Ramos (cell line): Measurements from ENCODE around the gene MAN1C1.

ENCODE experiments used
- in situ Hi-C: fragments of 300-500 bp; cut with MboI; formaldehyde crosslinking; loops from one replicate; pipeline ENCODE4 v1.14.3; 2022; ENCODE audit warnings: low sequenced_read_pairs; ENCODE audit not compliant: unreplicated experiment

MAN1C1 gene

DNA sequence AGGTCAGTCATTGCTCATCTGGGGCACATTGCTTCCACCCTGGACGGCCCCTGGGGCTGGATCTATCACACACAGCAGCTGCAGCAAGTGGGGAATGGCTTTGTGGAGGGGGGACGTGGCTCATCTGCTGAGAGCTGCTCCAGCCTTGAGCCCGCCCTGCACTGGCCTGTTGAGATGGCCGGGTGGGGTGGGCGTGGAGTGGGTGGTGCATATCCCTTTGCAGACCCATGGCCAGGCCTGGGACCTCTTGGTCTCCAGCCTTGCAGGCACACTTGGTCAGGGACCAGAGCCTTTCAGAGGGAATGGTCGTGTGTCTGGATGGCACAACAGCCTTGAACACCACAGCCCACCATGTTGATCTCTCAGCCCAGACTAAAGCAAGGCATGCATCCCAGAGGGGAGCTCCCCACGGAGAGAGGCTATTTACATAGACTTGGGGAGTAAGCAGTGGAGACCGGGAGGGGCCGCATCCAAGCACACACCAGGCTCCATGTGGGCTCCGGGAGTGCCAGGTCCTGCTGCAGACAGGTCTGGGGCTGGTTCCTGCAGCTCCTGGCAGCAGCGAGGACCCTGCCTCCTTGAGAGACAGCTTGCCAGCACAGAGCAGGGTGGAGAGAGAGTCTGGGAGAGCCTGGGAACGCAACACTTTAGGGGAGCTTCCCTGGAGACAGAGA is 130.6 kb downstream of the MAN1C1 start:
- in situ Hi-C loops: no loop called here

- in situ Hi-C loops: no loop called here
These were observed 132.1 kb downstream of the MAN1C1 start for GRCh38 chr1:25748531-25749205.

GRCh38 chr1:25750923-25751605 is 134.5 kb downstream of the MAN1C1 start:
- in situ Hi-C loops: no loop called here

GRCh38 chr1:25754470-25755181 is 138.0 kb downstream of the MAN1C1 start:
- in situ Hi-C loops: no loop called here

DNA sequence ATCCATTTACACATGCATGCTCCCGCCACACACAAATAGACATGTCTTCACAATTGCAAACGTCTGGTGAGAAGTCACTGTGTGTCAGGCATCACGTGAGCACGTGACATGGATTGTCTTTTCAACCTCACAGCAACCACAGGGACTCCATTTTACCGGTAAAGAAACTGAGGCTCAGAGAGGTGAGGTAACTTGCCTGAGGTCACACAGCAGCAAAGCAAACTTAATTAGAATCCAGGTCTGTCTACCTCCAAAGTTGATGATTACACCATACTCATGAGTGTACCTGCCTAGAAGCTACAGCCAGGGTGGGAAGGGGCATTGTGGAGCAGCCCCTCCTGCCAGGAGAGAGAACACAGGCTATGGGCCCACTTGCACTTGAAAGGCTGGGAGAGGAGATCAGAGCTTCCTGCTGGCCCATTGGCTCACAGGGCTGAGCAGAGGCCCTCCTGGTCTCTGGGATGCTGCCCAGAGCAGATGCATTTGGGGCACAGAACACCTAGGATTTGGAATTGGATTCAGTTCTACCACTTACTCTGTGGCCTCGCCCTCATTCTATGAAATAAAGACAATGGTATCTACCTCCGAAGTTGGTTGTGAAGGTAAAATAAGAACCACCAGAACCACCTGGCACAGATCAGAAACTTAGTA is 139.0 kb downstream of the MAN1C1 start:
- in situ Hi-C loops: no loop called here

GRCh38 chr1:25756215-25756614 is 139.6 kb downstream of the MAN1C1 start:
- in situ Hi-C loops: no loop called here

DNA sequence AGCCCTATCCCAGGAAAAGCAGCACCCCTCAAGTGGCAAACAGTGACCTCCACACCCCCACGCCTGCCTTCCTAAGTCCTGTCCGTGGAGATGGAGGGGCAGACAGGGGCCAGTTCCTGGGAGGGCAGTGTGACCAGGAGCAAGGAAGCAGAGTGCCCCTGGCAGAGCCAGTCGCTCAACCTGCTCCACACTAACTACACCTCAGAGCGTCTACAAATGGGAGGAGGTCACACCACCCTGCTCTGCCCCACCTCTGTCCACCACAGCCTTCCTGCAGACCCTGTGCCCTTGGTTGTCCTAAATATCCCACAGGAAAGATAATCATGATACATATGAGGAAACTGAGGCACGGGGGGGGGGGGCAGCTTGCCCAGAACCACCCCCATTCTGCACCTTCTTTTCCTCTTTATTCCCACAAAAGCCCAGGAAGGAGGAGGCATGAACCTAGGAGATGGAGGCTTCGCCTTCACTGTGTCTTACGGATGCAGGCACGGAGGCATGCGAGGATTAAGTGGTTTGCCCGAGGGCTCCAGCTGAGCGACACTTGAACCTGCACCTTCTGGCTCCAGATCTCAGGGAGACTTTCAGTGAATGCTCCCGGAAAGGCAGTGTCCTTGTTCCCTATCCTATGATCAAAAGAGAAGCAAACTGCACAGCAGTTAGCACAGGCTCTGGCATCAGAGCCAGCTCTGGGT is 140.7 kb downstream of the MAN1C1 start:
- in situ Hi-C loops: no loop called here

DNA sequence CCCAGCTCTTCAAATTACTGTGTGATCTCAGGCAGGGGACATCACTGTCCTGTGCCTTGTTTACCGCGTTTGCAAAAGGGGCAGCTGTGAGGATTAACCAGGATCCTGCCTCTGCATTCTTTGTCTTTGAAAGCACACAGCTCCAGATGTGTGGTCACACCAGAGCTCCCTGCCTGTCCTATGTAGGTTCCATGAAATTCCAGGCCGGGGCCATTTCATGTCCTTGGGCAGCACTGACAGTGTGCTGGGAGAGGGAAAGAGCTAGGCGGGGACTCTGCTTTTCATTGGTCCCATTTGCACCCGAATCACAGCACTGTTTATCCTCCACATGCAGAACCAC is 141.2 kb downstream of the MAN1C1 start:
- in situ Hi-C loops: no loop called here

DNA sequence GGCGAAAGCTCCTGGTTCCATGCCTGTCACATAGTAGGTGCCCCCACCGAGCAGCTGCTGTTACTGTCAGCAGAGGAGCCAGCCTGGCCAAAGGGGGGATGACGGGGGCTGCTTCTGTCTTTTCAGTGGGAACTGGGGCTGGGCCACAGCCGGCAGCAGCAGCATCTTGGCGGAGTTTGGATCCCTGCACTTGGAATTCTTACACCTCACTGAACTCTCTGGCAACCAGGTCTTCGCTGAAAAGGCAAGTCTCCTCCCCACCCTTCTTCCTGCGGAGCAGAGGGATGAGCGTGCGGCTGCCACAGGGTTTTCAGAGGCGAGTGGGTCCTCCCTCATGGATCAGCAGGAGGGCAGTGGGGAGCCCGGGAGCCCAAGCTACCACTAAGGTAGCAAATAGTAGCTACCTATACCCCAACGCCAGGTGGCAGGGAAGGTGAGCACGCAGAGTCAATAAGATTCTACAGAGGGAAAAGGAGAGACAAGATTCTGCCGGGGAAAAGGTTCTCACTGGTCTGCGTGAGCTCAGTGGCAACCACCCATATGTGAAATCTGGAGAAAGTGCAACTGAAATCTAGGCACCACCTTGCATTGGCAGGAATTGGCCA is 142.0 kb downstream of the MAN1C1 start:
- in situ Hi-C loops: no loop called here

GRCh38 chr1:25760122-25760719 is 143.6 kb downstream of the MAN1C1 start:
- in situ Hi-C loops: no loop called here

DNA sequence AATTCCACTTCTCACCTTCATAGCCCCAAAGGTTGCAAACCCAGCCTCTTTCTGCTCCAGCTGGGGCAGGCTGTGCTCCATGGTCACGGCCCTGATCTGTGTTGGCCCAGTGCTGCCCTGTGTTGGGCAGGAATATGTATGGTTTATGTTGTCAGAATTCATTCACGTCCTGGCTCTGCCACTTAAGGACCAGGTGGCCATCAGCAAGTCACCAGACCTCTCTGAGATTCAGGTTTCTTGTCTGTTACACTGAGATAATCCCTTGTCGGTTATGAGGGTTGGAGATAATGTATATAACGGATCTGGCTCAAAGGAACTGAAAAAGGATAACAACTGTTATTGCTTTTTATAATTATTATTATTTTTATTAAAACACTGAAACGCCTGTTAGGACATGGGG is 144.3 kb downstream of the MAN1C1 start:
- in situ Hi-C loops: no loop called here

- in situ Hi-C loops: no loop called here
These were observed 146.9 kb downstream of the MAN1C1 start for GRCh38 chr1:25763493-25763892.

GRCh38 chr1:25765136-25765922 is 148.7 kb downstream of the MAN1C1 start:
- in situ Hi-C loops: no loop called here

- in situ Hi-C loops: no loop called here
These were observed 149.5 kb downstream of the MAN1C1 start for GRCh38 chr1:25765923-25766589.

DNA sequence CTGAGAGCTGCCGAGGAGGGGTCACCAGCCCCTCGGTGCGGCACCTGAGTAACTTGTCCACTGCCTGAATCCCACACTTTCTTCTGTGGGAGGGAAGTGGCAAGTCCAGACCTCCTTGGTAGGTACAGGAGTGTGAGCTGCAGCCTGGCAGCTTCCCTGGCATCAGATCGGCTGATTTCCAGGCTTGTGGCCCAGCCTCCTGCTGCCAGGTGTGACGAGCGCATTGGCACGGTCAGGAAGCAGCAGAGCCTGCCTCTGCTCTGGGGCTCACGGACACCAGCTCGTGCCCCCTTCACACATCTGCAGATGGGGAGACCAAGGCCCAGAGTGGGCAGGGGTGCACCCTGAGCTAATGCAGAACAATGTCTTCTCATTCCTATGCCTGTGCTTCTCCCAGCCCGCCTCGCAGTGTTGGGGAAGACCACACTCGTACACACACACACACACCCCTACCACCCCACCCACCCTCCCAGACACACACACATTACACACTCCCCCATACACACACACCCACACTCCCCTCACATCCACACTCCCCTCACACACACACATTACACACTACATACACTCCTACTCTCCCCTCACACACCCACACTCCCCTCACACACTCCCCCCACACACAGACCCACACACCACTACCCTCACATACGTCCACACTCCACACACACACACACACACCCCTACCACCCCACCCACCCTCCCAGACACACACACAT is 150.3 kb downstream of the MAN1C1 start:
- in situ Hi-C loops: no loop called here

DNA sequence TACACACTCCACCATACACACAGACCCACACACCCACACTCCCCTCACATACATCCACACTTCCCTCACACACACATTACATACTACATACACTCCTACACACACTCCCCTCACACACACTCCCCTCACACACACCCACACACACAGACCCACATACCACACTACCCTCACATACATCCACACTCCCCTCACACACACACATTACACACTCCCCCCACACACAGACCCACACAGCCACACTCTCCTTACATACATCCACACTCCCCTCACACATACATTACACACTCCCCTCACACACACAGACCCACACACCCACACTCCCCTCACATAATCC is 150.8 kb downstream of the MAN1C1 start:
- in situ Hi-C loops: no loop called here

DNA sequence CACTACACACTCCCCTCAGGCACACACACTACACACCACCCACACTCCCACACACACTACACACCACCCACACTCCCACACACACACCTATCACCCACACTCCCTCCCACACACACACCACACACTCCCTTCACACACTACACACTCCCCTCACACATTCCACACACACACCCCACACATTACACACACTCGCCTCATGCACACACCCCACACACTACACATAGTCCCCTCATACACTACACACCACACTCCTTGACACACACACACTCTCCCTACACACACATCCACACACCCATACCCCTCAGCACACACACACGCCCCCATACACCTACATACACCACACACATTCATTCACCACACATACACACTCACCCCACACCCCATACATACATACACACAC is 152.4 kb downstream of the MAN1C1 start:
- in situ Hi-C loops: no loop called here
